Measurements from ENCODE around the gene GTF2I. TPM values are rescaled to one million over a fixed set of nuclear protein-coding genes. Genes with fewer than 3 reads are reported as not detected.

The GTF2I gene
- total and polyA plus RNA-seq, 2 donors (not counting 3 experiments of a cell fraction or from before 2014, with no cell fraction given): 47.6 to 242 TPM

GRCh38 chr7:74725840-74726239 is 68.3 kb downstream of the GTF2I start:
- intact Hi-C loops (cut with micrococcal nuclease) (no loop called here), dilution Hi-C loops (cut with MboI; ENCODE audit: extremely low pct_ligation_motif_present, low sequenced_read_pairs) (no loop called here)
- Histone ChIP-seq H3K4me1 (ENCODE audit: control insufficient read depth, extremely low read depth, insufficient read depth, low read length) (no peaks in the 10 kb centered on the region), H4K20me1 (replicated peaks; ENCODE audit: control insufficient read depth, extremely low read depth, insufficient read depth, low read length) (peaks cover 2% of the 10 kb centered on the region), H3K4me3 (replicated peaks in 1 of 3; ENCODE audit: insufficient read depth in 1 of 3, low read depth in 1 of 3, low read length in 3 of 3) (no peak overlapping the region), H3K36me3 (ENCODE audit: control insufficient read depth in 2 of 2, extremely low read depth in 1 of 2, insufficient read depth in 2 of 2, low read length in 2 of 2) (peaks cover 11 to 15% of the 10 kb centered on the region in 2 experiments), H3K9ac (replicated peaks; ENCODE audit: extremely low read depth, insufficient read depth, low read length) (no peak overlapping the region), H3K79me2 (ENCODE audit: control insufficient read depth, insufficient read depth, low read length) (peaks cover 2% of the 10 kb centered on the region), H3K27me3 (ENCODE audit: control insufficient read depth in 2 of 2, insufficient read depth in 2 of 2, low read length in 2 of 2) (no peaks in the 10 kb centered on the region), H3K4me2 (ENCODE audit: insufficient read depth, low read length) (no peak overlapping the region), H3K9me3 (replicated peaks; ENCODE audit: control insufficient read depth, insufficient read depth, low read length) (no peaks in the 10 kb centered on the region), H2AFZ (ENCODE audit: low read depth, low read length) (no peak overlapping the region), H3K9me1 (replicated peaks; ENCODE audit: control insufficient read depth, extremely low read depth, insufficient read depth, low read length) (no peaks in the 10 kb centered on the region), H3K27ac (ENCODE audit: insufficient read depth, low read depth, low read length) (no peak overlapping the region)
- ChIA-PET POLR2A (interaction anchor here (0.6 kb wide), 1 partner anchor 814 kb away, joined by 7 read pairs; no protein-coding TSS in a partner anchor), CTCF (no interaction called here)
- no peak for DNase-seq (ENCODE audit: low read depth, low spot score)
- TF ChIP-seq FOS (IDR thresholded peaks at IDR 0.05; ENCODE audit: borderline replicate concordance, insufficient read depth, low read length) (no peak), EZH2 (IDR thresholded peaks at IDR 0.05; ENCODE audit: borderline replicate concordance, low read depth, low read length, severe bottlenecking) (no peak), POLR2AphosphoS5 (IDR thresholded peaks at IDR 0.05; ENCODE audit: insufficient read depth, low read depth, low read length) (no peak), CTCF (IDR thresholded peaks at IDR 0.05; ENCODE audit: extremely low read depth in 1 of 2, insufficient read depth in 1 of 2, low read depth in 1 of 2, low read length in 2 of 2) (no peak), MYC (IDR thresholded peaks at IDR 0.05; ENCODE audit: low read depth, low read length) (no peak), MAX (IDR thresholded peaks at IDR 0.05; ENCODE audit: insufficient read depth, insufficient read length) (no peak), POLR2A (IDR thresholded peaks at IDR 0.05; ENCODE audit: low read depth, low read length) (no peak), GATA2 (IDR thresholded peaks at IDR 0.05; ENCODE audit: insufficient read depth, insufficient read length, low read depth, low read length) (no peak), JUN (IDR thresholded peaks at IDR 0.05; ENCODE audit: borderline replicate concordance, insufficient read depth, insufficient read length, low read depth) (no peak)
- BruUV-seq (replicated peaks): no TSS peak
- no peak for FAIRE-seq

Measured in endothelial cell of umbilical vein (primary cell).